ENCODE results near the gene KAT8. TPM values are rescaled to one million over a fixed set of nuclear protein-coding genes. Genes with fewer than 3 reads are reported as not detected.

The KAT8 gene
- total and polyA plus RNA-seq, 2 of the 13 experiments (the other 11 are each of a cell fraction or from before 2014, with no cell fraction given), result 79.0 to 84.2 TPM

GRCh38 chr16:31108794-31109558 is 8.5 kb upstream of the KAT8 start (continued):
- TF ChIP-seq PRDM15 (CRISPR knock-in tag; IDR thresholded peaks at IDR 0.05) (no peak), ZNF781 (CRISPR knock-in tag; IDR thresholded peaks at IDR 0.05; ENCODE audit: borderline replicate concordance, not compliant biosample characterization) (no peak), NFKB2 (CRISPR knock-in tag; IDR thresholded peaks at IDR 0.05; ENCODE audit: borderline replicate concordance) (no peak), ZNF572 (CRISPR knock-in tag; IDR thresholded peaks at IDR 0.05) (peak; percentile 32; the same call in 1 of the 2 replicates), ESRRA (CRISPR knock-in tag; IDR thresholded peaks at IDR 0.05; ENCODE audit: low read depth) (no peak), GTF3A (CRISPR knock-in tag; conservative IDR thresholded peaks at IDR 0.05) (no peak), TCF7L2 (IDR thresholded peaks at IDR 0.05; ENCODE audit: low read depth, low read length) (no peak), ARHGAP35 (CRISPR knock-in tag; IDR thresholded peaks at IDR 0.05; ENCODE audit: borderline replicate concordance) (no peak), NFIC (IDR thresholded peaks at IDR 0.05; ENCODE audit: low read length) (no peak), ASH2L (IDR thresholded peaks at IDR 0.05; ENCODE audit: insufficient read length, low read depth, low read length) (no peak), ZNF883 (CRISPR knock-in tag; IDR thresholded peaks at IDR 0.05; ENCODE audit: not compliant biosample characterization) (no peak), ZXDC (CRISPR knock-in tag; IDR thresholded peaks at IDR 0.05) (0 out of 2 replicates have a peak, but pooled peaks have one; percentile 8), REXO4 (CRISPR knock-in tag; IDR thresholded peaks at IDR 0.05; ENCODE audit: borderline replicate concordance) (no peak), AHDC1 (CRISPR knock-in tag; IDR thresholded peaks at IDR 0.05; ENCODE audit: borderline replicate concordance) (0 out of 2 replicates have a peak, but pooled peaks have one; percentile 4), GZF1 (CRISPR knock-in tag; IDR thresholded peaks at IDR 0.05) (no peak)

Data from HepG2 (cell line).